Esophagus (tissue), 2 donors: Measurements from ENCODE around the gene IGDCC3. TPM values are rescaled to one million over a fixed set of nuclear protein-coding genes. Genes with fewer than 3 reads are reported as not detected.

Experiments used
- H3K27ac ChIP-seq, 2 donors: one replicate each; pipeline ENCODE4 v1.5.1; 2013; ENCODE audit warnings: low read depth in 2 of 2, mild to moderate bottlenecking in 2 of 2, inconsistent platforms in 1 of 2, low read length in 1 of 2, moderate library complexity in 1 of 2
- H3K27me3 ChIP-seq, 2 donors: one replicate each; pipeline ENCODE4 v1.6.1; 2013; ENCODE audit warnings: low read length in 2 of 2, control low read depth in 1 of 2, mild to moderate bottlenecking in 1 of 2; ENCODE audit not compliant: insufficient read depth in 2 of 2, control insufficient read depth in 1 of 2
- H3K36me3 ChIP-seq, 2 donors: one replicate each; pipeline ENCODE4 v1.6.1; 2013; ENCODE audit warnings: low read length in 1 of 2; ENCODE audit not compliant: control insufficient read depth in 2 of 2, insufficient read depth in 2 of 2
- H3K4me1 ChIP-seq, 2 donors: one replicate each; pipeline ENCODE4 v1.6.1; 2013; ENCODE audit warnings: low read length in 1 of 2; ENCODE audit not compliant: control insufficient read depth in 2 of 2, insufficient read depth in 2 of 2
- H3K4me3 ChIP-seq, 2 donors: one replicate each; pipeline ENCODE4 v1.5.1; 2013; ENCODE audit warnings: low read length in 2 of 2, mild to moderate bottlenecking in 2 of 2, low read depth in 1 of 2, moderate library complexity in 1 of 2
- H3K9me3 ChIP-seq, 2 donors: one replicate each; pipeline ENCODE4 v1.6.1; 2013; ENCODE audit warnings: mild to moderate bottlenecking in 2 of 2, low read depth in 1 of 2, low read length in 1 of 2, moderate library complexity in 1 of 2; ENCODE audit not compliant: control insufficient read depth in 2 of 2, insufficient read depth in 1 of 2
- WGBS, 2 donors: extraction: QIAGEN DNeasy Blood & Tissue Kit; methylation state at CpG; one replicate each; pipeline ENCODE4 v1.1.7; 2013; 5-methylcytosine and 5-hydroxymethylcytosine counted together
- polyA plus RNA-seq, 2 donors: library from polyadenylated mRNA; stranded (reverse); fragments of 200-250 nt; gene quantifications; one replicate each; pipeline ENCODE4 v1.2.3, GENCODE V29; 2013
- donor health status: healthy with polysubstance abuse.
- donor health status: Bipolar disorder and iron deficiency.

Gene IGDCC3
- polyA plus RNA-seq, 2 donors, result under 0.01 TPM; not detected in 1

- 76 to 77% methylated on average over 5 of the region's 5 CpGs for WGBS, 2 donors
- no peaks in the 10 kb centered on the region for H3K9me3 ChIP-seq
- H3K4me1 ChIP-seq, result no peaks in the 10 kb centered on the region
- no peak overlapping the region for H3K4me3 ChIP-seq
- no peaks in the 10 kb centered on the region for H3K27me3 ChIP-seq
- no peaks in the 10 kb centered on the region for H3K36me3 ChIP-seq
- H3K27ac ChIP-seq, result no peak overlapping the region
Measured at GRCh38 chr15:65333856-65334255, 43.9 kb downstream of the IGDCC3 start.

- Histone ChIP-seq H3K27ac (no peak overlapping the region), H3K36me3 (no peaks in the 10 kb centered on the region), H3K4me1 (no peaks in the 10 kb centered on the region), H3K9me3 (no peaks in the 10 kb centered on the region), H3K4me3 (no peak overlapping the region), H3K27me3 (no peaks in the 10 kb centered on the region)
- 81 to 83% methylated on average over 16 of the region's 16 CpGs for WGBS, 2 donors
Measured at GRCh38 chr15:65333148-65333820, 44.5 kb downstream of the IGDCC3 start.

GRCh38 chr15:65332391-65333147, 45.2 kb downstream of the IGDCC3 start:
- Histone ChIP-seq H3K36me3 (no peaks in the 10 kb centered on the region), H3K9me3 (no peaks in the 10 kb centered on the region), H3K4me3 (no peak overlapping the region), H3K4me1 (no peaks in the 10 kb centered on the region), H3K27me3 (no peaks in the 10 kb centered on the region), H3K27ac (no peak overlapping the region)
- WGBS, 2 donors, result 78 to 81% methylated on average over 31 of the region's 31 CpGs

GRCh38 chr15:65331811-65332210, 46.0 kb downstream of the IGDCC3 start:
- H3K9me3 ChIP-seq, result no peaks in the 10 kb centered on the region
- no peak overlapping the region for H3K4me3 ChIP-seq
- H3K27me3 ChIP-seq, result no peaks in the 10 kb centered on the region
- H3K27ac ChIP-seq, result no peak overlapping the region
- WGBS, 2 donors, result 72 to 77% methylated on average over 6 to 7 of the region's 7 CpGs
- no peaks in the 10 kb centered on the region for H3K36me3 ChIP-seq
- no peaks in the 10 kb centered on the region for H3K4me1 ChIP-seq

GRCh38 chr15:65330934-65331645, 46.7 kb downstream of the IGDCC3 start:
- Histone ChIP-seq H3K4me1 (no peaks in the 10 kb centered on the region), H3K4me3 (no peak overlapping the region), H3K9me3 (no peaks in the 10 kb centered on the region), H3K27ac (no peak overlapping the region), H3K27me3 (no peaks in the 10 kb centered on the region), H3K36me3 (no peaks in the 10 kb centered on the region)
- WGBS, 2 donors, result 91 to 94% methylated on average over 22 of the region's 22 CpGs

- H3K36me3 ChIP-seq, result no peaks in the 10 kb centered on the region
- H3K4me1 ChIP-seq, result no peaks in the 10 kb centered on the region
- H3K9me3 ChIP-seq, result no peaks in the 10 kb centered on the region
- 84 to 88% methylated on average over 18 of the region's 18 CpGs for WGBS, 2 donors
- H3K27me3 ChIP-seq, result no peaks in the 10 kb centered on the region
- H3K4me3 ChIP-seq, result no peak overlapping the region
- H3K27ac ChIP-seq, result no peak overlapping the region
Measured at GRCh38 chr15:65329984-65330735, 47.6 kb downstream of the IGDCC3 start.

- H3K27me3 ChIP-seq, result no peaks in the 10 kb centered on the region
- 92 to 93% methylated on average over 21 of the region's 21 CpGs for WGBS, 2 donors
Measured at GRCh38 chr15:65329288-65329983, 48.4 kb downstream of the IGDCC3 start.

GRCh38 chr15:65328506-65329287, 49.1 kb downstream of the IGDCC3 start:
- 88 to 90% methylated on average over 20 to 21 of the region's 21 CpGs for WGBS, 2 donors
- H3K36me3 ChIP-seq, result no peaks in the 10 kb centered on the region

More at GRCh38 chr15:65329288-65329983, 48.4 kb downstream of the IGDCC3 start:
- no peaks in the 10 kb centered on the region for H3K4me1 ChIP-seq
- no peak overlapping the region for H3K4me3 ChIP-seq
- no peaks in the 10 kb centered on the region for H3K9me3 ChIP-seq
- no peaks in the 10 kb centered on the region for H3K36me3 ChIP-seq
- no peak overlapping the region for H3K27ac ChIP-seq

More at GRCh38 chr15:65328506-65329287, 49.1 kb downstream of the IGDCC3 start:
- no peaks in the 10 kb centered on the region for H3K27me3 ChIP-seq
- no peaks in the 10 kb centered on the region for H3K9me3 ChIP-seq
- H3K4me1 ChIP-seq, result no peaks in the 10 kb centered on the region
- no peak overlapping the region for H3K27ac ChIP-seq
- H3K4me3 ChIP-seq, result no peak overlapping the region
